HG02970 (cell line): ENCODE measurements around the gene LYZL2.
"Not testable (repeated sequence)": the region's sequence is repeated elsewhere in the genome, so short reads cannot be mapped to it uniquely, and the experiment has no call there.

Experiments used
- ATAC-seq: cut with Tn5 transposase; IDR thresholded peaks from one replicate; pipeline ENCODE4 v1.9.1; 2021; ENCODE audit warnings: mild to moderate bottlenecking, moderate library complexity, moderate number of reproducible peaks; ENCODE audit not compliant: unreplicated experiment, low FRiP score

The LYZL2 gene

DNA sequence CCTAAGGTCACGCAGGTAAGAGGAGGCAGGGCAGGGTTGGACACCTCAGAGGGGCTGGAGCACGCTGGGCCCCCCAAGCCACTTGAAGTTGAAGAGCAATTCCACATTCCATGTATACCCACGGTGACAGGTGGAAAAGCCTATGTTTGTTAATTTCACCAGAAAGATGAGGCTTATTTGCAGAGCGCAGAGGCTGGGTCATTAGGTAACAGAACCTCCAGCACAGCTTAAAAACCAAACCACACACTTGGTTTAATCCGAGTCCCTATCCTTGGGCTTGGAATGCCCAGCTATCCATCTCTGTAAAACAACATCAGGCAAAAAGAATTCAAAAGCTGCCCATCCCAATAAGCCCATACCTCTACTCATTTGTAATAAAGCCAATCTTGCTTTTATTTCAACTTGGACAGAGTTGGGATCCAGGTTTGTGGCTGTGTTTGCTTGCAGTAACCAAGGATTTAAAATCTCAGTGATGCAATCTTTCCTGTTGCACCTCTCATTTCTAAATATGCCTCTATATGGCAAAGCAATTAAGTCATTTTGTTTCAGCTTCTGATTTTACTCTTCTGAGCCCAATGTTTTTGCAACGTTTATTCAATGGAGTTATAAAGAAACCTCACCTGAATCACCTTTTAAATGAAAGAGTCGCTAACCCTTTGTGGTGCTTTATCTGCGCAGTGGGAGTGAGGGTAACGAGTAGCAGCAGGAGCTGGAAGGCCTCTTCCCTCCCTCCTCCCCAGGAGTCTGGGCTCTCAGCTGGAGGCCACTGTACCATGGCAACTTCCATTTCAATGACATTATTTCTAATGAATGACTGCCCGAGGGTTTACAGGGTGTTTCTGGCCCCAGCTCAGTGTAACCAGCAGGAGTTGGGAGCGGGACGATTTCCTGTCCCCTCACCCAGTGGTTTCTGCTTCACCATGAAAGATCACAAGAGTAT lies 32.8 kb downstream of the LYZL2 start:
- ATAC-seq = not testable (repeated sequence)

DNA sequence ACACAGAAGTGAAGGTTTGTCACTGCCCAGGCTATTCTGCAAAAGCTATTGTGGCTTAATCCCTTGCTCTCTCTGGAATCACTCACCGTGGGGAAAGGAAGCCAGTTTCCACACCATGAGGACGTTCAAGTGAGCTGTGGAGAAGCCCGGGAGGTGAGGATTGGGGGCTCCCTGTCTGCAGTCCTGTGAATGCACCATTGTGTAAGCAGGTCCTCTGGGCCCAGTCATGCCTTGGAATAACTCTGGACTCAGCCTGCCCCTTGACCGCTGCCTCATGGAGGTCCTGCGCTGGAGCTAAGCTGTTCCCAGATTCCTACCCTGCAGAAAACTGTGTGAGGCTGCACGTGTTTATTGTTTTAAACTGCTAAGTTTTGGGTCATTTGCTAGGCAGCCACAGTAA lies 33.5 kb downstream of the LYZL2 start:
- no peak for ATAC-seq

- ATAC-seq = no peak
These were observed 35.5 kb downstream of the LYZL2 start for GRCh38 chr10:30594077-30594476.

- not testable (repeated sequence) for ATAC-seq
These were observed 36.8 kb downstream of the LYZL2 start for GRCh38 chr10:30592770-30593169.

- no peak for ATAC-seq
These were observed 38.3 kb downstream of the LYZL2 start for GRCh38 chr10:30591249-30591670.

DNA sequence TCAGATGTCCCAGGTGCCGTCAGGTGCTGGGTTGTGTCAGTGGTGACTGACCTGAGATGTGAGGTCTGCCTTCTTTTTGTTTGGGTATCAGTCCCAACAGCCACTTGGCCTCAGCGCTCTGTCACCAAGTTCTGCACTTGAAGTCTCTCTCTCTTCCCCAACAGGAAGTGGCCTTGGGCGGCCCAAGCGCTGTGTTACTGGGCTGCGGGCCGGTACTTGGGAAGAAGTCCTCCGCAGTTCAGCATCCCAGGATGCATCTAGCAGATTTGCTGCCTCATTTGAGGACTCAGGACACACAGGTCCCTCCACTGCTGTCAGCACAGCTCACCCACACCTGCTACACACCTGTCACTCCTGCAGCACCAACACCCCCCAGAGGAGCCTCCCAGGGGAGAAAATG lies 40.1 kb downstream of the LYZL2 start:
- ATAC-seq = no peak

- peak; percentile 70 for ATAC-seq
These were observed 42.0 kb downstream of the LYZL2 start for GRCh38 chr10:30587522-30588031.

DNA sequence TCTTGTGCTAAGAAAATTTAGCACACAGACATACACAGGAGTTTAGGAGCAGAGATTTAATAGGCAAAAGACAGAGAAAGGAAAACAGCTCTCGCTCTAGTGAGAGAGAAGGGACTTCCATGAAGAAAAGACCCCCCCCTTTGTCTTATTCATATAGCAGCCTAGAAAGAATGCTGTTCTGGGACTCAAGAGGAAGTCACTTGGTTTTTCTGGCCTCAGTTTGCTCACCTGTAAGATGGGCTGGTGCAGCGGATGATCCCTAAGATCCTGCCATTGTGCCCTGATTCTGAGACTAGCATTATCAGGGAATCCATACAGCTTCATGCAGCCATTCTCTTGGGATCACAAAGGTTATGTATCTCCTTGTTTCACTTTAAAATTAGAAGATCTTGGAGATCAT lies 42.7 kb downstream of the LYZL2 start:
- no peak for ATAC-seq

GRCh38 chr10:30583778-30584415 lies 45.7 kb downstream of the LYZL2 start:
- ATAC-seq = no peak

DNA sequence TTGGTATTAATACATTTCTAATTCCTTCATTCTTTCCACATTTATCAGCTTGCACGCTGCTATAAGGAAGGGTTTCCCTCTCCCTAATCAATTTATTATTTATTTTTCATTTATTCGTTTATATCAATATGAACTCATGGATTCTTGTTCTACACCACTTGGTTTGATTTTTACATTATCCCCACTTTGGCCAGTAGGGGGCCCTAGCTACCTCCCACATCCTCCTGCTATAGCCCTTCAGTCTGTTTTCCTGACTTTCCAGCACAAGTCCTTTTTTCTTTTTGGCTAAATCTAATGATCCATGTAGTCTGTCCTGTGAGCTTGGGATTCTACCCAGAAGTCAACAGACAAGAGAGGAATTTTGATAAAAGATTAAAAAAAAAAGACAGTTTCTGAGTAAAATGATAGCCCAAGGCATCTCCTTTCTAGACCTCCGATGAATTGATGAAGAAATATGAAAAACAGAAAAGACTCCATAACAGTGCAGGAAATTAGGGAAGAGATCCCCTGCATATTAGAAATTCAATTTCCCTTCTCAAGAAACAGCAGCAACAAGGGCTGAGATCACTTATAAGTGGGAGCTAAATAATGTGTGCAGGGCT lies 47.7 kb downstream of the LYZL2 start:
- no peak for ATAC-seq

- no peak for ATAC-seq
These were observed 48.9 kb downstream of the LYZL2 start for GRCh38 chr10:30580676-30581075.

DNA sequence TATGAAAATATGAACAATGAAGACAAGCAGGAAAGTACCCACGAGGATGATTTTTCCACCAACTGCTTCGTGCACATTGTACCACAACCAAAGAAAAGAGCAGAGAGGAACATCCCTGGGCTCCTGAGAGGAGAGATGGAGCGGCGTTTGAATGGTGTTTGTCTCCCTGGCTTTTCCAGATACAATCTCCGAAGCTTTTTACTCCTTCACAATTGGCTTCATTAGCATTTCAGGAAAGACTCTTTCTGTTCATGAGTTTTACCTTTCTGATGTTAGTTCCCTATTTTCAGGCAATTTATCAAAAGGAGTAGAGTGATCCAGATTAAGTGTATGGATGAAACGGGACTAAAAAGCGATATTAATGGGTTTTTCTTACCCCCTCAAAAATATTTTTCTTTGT lies 49.3 kb downstream of the LYZL2 start:
- ATAC-seq = no peak

GRCh38 chr10:30579574-30579973 lies 50.0 kb downstream of the LYZL2 start:
- ATAC-seq = no peak

- ATAC-seq = no peak
These were observed 52.5 kb downstream of the LYZL2 start for GRCh38 chr10:30577048-30577447.

GRCh38 chr10:30576641-30577040 lies 52.9 kb downstream of the LYZL2 start:
- ATAC-seq = no peak

DNA sequence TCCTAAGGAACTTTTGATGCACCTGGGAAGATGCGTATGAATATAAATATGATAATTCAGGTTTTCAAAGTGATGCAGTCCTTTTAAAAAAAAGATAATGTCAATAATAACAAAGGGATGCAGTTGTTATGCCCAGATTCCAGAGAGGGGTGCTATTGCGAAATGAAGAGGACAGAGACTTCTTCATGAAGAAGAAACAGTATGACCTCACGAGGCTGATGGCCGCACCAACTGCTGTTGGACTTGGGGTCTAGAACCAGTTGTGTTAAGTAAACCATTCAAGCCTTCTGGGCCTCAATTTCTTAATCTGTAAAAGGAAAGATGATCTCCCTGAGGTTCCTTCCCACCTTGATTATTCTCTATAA lies 55.1 kb downstream of the LYZL2 start:
- ATAC-seq = no peak

- no peak for ATAC-seq
These were observed 55.7 kb downstream of the LYZL2 start for GRCh38 chr10:30573721-30574431.

DNA sequence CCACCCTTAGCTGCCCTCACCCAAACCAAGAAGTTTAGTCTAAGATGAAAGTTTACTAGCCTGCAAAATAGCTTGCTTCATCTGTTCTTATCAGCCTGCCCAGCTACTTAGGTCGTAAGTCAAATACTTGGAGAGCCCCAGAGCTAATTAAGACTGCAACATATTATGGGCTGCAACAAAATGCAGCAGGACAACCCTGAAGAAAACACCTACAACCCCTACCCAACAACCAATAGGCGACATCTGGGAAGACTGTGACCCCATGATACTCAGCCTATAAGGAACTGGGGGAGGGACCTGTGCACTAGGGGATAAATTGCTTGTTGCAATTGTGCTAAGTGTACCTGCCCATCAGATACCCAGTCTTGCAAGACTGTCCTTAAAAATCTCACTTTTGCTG lies 64.1 kb downstream of the LYZL2 start:
- ATAC-seq = no peak

- ATAC-seq = no peak
These were observed 66.8 kb downstream of the LYZL2 start for GRCh38 chr10:30562787-30563186.
